Activated naive CD8-positive, alpha-beta T cell treated with anti-CD3 and anti-CD28 coated beads, Interleukin-2, amount 10 ng/mL, durations not matched to agents 7 days and 5 days (primary cell): ENCODE data around the gene KCNC1. TPM values are rescaled to one million over a fixed set of nuclear protein-coding genes. Genes with fewer than 3 reads are reported as not detected.

Experiments
- ATAC-seq: fragments of 150-1000 bp; cut with Tn5 transposase; one replicate; pipeline ENCODE4 v1.10.0; 2021; ENCODE audit warnings: low read depth, moderate library complexity
- POLR2A ChIA-PET: fragments of 350-600 bp; sonication (Branson Sonifier 250); formaldehyde crosslinking; loops from one replicate; lab custom pipeline; 2021; ENCODE audit warnings: antibody characterized with exemption; lab: Charles Lee
- DNase-seq: peaks from one replicate; pipeline ENCODE4 v3.0.0; 2021
- H3K27ac Mint-ChIP-seq: one replicate; pipeline ENCODE4 v1.8.0; 2022; ENCODE audit warnings: mild to moderate bottlenecking, mixed read lengths
- H3K27me3 Mint-ChIP-seq: one replicate; pipeline ENCODE4 v1.8.0; 2022; ENCODE audit warnings: mild to moderate bottlenecking, moderate library complexity, mixed read lengths
- H3K36me3 Mint-ChIP-seq: one replicate; pipeline ENCODE4 v1.8.0; 2021; ENCODE audit warnings: mild to moderate bottlenecking, mixed read lengths
- H3K4me1 Mint-ChIP-seq: one replicate; pipeline ENCODE4 v1.8.0; 2021; ENCODE audit warnings: mixed read lengths
- H3K4me3 Mint-ChIP-seq: one replicate; pipeline ENCODE4 v1.8.0; 2022; ENCODE audit warnings: mild to moderate bottlenecking, moderate library complexity, mixed read lengths
- H3K9me3 Mint-ChIP-seq: one replicate; pipeline ENCODE4 v1.8.0; 2021; ENCODE audit warnings: mixed read lengths
- total RNA-seq, 2 experiments: library from RNA; stranded (reverse); gene quantifications; one replicate each; pipeline ENCODE4 v1.2.3, GENCODE V29; 2021

KCNC1 gene
- total RNA-seq, 2 experiments from 2014 or later, result not detected

GRCh38 chr11:17736579-17736893 lies 2.0 kb downstream of the KCNC1 start:
- POLR2A ChIA-PET, result no interaction called here
- Mint-ChIP-seq H3K4me3 (no peak overlapping the region), H3K4me1 (peaks cover 2% of the 10 kb centered on the region), H3K27me3 (peaks cover 50% of the 10 kb centered on the region), H3K36me3 (no peaks in the 10 kb centered on the region), H3K27ac (peak overlapping the region; percentile 15), H3K9me3 (no peaks in the 10 kb centered on the region)
- ATAC-seq, result no peak
- DNase-seq, result no peak

DNA sequence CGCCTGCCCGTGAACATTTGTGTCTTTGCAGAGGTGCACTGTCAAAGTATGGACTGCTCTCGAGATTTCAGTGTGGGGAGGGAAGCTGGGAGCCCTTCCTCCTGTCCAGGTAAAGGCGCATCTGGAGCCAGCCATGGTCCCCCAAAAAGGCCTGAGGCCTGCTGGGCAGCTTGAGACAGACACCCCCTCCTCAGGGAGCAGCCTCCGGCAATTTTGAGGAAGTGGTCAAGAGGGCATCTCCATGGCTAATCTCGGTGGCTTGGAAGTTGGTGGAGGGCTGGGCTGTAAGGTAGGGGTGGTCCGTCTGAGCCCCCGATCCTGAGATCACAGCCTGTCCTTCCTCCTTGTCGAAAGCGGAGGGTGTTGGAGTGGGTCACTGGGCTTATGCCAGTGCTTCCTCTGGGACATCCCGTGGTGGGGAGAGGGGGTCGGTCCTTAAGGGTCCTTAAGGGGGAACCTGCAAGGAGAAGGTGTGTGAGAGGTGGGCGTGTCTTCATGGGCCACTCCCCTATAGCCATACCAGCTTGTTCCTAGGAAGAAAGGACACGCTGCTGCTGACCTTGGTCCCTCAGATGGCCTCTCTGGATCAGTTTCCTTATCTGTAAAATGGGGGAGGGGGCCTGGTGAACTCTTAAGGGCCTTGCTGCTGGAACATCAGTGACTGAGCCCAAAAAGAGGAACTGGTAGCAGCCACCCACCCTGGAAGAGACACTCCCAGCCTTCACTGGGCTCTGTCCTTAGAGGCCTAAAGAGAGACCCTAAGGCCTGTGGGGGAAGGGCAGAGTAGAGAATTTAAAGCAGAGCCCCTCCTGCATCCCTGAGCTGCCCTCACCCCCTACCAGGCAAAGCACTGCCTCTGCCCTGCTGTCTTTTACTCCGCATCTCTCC lies 2.6 kb downstream of the KCNC1 start:
- H3K9me3 Mint-ChIP-seq, result no peaks in the 10 kb centered on the region
- H3K4me3 Mint-ChIP-seq, result no peak overlapping the region
- H3K27me3 Mint-ChIP-seq, result peaks cover 50% of the 10 kb centered on the region
- POLR2A ChIA-PET, result no interaction called here
- DNase-seq (no peak), ATAC-seq (no peak)
- H3K27ac Mint-ChIP-seq, result no peak overlapping the region
- H3K36me3 Mint-ChIP-seq, result no peaks in the 10 kb centered on the region
- H3K4me1 Mint-ChIP-seq, result peaks cover 2% of the 10 kb centered on the region

DNA sequence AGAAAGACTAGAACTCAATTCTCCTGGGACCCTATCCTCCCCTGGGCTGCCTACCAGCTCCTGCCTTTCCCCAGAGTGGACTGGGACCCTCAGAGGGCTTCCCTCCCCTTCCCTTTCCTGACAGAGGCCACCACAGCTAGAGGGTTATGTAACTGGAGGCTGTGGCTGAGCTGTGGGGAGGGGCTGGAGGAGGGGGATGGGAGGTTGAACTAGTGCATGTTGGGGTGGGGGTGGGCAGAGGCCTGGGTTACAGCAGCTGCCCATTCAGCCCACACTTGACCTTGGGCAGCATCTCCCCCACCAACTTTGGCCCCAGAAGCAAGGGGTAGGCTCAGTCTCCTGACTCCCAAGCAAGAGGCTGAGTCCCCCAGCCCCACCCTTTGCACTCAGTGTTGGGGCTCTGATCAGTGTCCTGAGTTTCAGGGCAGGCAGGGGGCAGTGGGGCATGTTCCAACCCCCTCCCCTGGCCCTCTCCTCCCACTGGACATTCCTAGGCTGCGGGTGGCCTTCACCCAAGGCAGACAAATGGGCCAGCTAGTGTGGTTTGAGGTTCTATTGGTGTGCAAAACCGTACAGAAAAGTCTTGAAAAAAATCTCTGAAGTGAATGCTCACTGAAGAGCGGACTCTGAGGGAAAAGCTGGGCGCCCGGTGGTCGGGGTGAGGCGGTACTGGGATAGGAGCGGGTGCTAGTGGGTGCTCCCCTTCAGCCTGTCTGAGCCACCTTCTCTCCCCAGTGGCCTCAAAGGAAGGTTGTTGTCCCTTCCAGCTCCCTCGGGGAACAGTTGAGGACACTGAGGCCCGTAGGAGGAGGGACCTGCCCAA lies 3.8 kb downstream of the KCNC1 start:
- Mint-ChIP-seq H3K36me3 (no peaks in the 10 kb centered on the region), H3K27ac (no peak overlapping the region), H3K4me3 (no peak overlapping the region), H3K27me3 (peaks cover 38% of the 10 kb centered on the region), H3K4me1 (peaks cover 2% of the 10 kb centered on the region), H3K9me3 (no peaks in the 10 kb centered on the region)
- POLR2A ChIA-PET, result no interaction called here
- ATAC-seq, result no peak
- DNase-seq, result no peak

DNA sequence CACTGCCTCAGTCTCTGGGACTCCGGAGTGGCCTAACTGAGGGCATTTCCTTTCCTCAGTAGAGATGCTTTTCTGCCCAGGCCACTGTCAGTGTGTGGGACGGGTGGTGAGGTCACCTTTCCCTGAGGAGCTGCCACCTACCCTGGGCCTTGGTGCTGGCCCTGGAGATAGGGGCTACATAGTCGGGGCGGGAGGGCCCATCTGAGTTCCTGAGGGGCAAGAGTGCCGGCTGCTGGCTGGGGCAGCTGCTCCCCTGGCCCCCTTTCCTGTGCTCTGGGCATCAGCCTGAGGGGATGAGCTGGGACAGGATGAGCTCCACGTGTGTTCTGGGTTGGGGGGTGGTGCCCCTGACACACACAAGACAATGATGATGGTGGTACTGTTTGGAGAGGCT lies 5.4 kb downstream of the KCNC1 start:
- Mint-ChIP-seq H3K36me3 (no peaks in the 10 kb centered on the region), H3K27me3 (peaks cover 32% of the 10 kb centered on the region), H3K4me3 (no peak overlapping the region), H3K27ac (no peak overlapping the region), H3K4me1 (no peaks in the 10 kb centered on the region), H3K9me3 (no peaks in the 10 kb centered on the region)
- no peak for ATAC-seq
- no peak for DNase-seq
- POLR2A ChIA-PET, result no interaction called here

GRCh38 chr11:17740649-17741235 lies 6.2 kb downstream of the KCNC1 start:
- Mint-ChIP-seq H3K4me3 (no peak overlapping the region), H3K9me3 (no peaks in the 10 kb centered on the region), H3K4me1 (no peaks in the 10 kb centered on the region), H3K36me3 (no peaks in the 10 kb centered on the region), H3K27me3 (peaks cover 32% of the 10 kb centered on the region), H3K27ac (no peak overlapping the region)
- POLR2A ChIA-PET, result no interaction called here
- ATAC-seq (no peak), DNase-seq (no peak)

DNA sequence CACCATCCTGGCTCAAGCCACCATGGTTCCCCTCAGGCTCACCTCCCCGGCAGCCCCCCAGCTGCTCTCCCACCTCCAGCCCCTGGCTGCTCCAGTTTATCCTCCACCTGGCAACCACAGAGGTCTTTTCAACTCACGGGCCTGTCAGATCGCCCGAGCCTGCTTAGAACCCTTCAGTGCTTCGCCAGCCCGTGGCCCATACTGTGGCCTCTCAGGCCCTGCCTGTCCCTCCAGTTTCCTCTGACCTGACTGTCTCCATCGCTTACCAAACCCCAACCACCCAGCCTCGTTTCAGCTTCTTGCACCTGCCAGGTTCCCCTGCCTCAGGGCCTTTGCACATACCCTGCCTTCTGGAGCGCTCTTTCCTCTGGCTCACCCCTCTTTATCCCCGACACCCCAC lies 6.9 kb downstream of the KCNC1 start:
- POLR2A ChIA-PET, result no interaction called here
- H3K27me3 Mint-ChIP-seq, result peaks cover 28% of the 10 kb centered on the region
- H3K4me1 Mint-ChIP-seq, result no peaks in the 10 kb centered on the region
- no peaks in the 10 kb centered on the region for H3K9me3 Mint-ChIP-seq
- no peak overlapping the region for H3K27ac Mint-ChIP-seq
- H3K36me3 Mint-ChIP-seq, result no peaks in the 10 kb centered on the region
- H3K4me3 Mint-ChIP-seq, result no peak overlapping the region
- no peak for ATAC-seq
- DNase-seq, result no peak

DNA sequence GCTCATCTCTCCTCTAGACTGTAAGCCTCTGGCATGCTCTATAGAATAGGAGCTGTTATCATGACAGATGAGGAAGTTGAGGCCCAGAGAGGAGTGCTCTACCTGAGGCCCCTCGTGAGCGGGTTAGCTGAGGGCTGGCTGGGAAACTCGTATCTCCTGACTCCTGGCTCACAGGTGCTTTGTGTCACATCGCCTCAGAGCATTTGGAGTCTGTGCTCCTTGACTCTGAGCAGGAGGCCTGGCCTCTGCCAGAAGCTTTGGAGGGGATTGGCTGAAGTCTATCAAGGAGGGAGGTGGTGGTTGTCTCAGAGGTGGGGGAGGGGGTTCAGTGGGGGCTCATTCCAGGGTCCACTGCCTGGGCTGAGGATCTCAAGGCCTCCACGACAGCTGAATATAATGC lies 7.4 kb downstream of the KCNC1 start:
- Mint-ChIP-seq H3K36me3 (no peaks in the 10 kb centered on the region), H3K27ac (no peak overlapping the region), H3K27me3 (peaks cover 23% of the 10 kb centered on the region), H3K4me3 (no peak overlapping the region), H3K9me3 (no peaks in the 10 kb centered on the region), H3K4me1 (no peaks in the 10 kb centered on the region)
- ATAC-seq (no peak), DNase-seq (no peak)
- POLR2A ChIA-PET, result no interaction called here

DNA sequence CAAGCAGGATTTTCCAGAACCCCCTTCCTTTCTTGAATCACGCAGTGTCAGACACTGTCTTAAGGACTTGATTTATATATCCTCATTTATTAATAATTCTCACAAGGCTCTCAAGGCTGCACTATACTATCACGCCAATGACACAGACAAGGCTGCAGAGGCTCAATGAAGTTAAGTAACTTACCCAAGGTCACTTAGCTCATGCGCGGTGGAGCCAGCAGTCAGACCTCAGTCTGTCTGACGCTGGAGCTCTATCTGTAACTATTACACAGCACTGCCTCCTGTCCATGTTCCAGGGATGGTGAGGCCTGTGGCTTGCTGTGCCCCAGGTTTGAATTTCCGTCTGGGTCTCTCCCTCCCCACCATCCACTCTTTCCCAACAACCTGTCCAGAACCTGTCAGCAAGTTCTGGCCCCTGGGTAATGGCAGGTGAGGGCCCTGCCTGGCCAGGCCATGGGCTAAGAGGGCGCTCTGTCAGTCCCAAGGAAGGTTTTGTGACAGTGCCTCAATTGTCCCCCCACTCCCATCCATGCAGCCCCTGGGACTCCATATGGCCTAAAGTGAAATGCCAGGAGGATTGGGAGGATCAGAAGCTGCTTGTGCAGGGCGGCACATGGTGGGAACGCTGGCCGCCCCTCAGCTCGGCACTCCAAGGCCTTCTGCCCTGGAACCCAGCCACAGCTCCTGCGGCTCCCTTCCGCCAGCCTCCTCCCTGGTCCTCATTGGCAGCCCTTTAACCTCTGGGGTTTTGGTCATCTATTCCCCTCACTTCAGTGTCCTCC lies 8.6 kb downstream of the KCNC1 start:
- H3K9me3 Mint-ChIP-seq, result no peaks in the 10 kb centered on the region
- H3K4me1 Mint-ChIP-seq, result no peaks in the 10 kb centered on the region
- ATAC-seq, result no peak
- POLR2A ChIA-PET, result no interaction called here
- H3K27me3 Mint-ChIP-seq, result peaks cover 12% of the 10 kb centered on the region
- H3K36me3 Mint-ChIP-seq, result no peaks in the 10 kb centered on the region
- DNase-seq, result no peak
- no peak overlapping the region for H3K4me3 Mint-ChIP-seq
- H3K27ac Mint-ChIP-seq, result no peak overlapping the region

DNA sequence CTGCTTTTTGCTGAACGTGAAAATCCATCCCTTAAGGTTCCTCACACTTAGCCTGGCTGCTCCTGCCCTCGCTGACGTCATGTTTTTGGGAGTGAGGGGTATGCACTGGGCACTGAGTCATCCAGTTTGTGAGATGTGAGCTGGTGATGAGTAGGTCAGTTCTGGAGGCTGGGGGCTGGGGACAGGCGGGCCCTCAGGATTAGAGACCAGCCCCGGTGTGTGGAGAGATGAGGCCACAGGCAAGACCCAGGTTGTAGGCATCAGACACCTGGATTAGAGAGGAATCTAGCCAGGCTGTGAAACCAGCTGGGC lies 9.2 kb downstream of the KCNC1 start:
- ATAC-seq (no peak), DNase-seq (no peak)
- Mint-ChIP-seq H3K27ac (no peak overlapping the region), H3K9me3 (no peaks in the 10 kb centered on the region), H3K27me3 (peaks cover 8% of the 10 kb centered on the region), H3K36me3 (no peaks in the 10 kb centered on the region), H3K4me1 (no peaks in the 10 kb centered on the region), H3K4me3 (no peak overlapping the region)
- POLR2A ChIA-PET, result no interaction called here

- H3K27me3 Mint-ChIP-seq, result peaks cover 8% of the 10 kb centered on the region
- H3K4me1 Mint-ChIP-seq, result no peaks in the 10 kb centered on the region
- H3K27ac Mint-ChIP-seq, result no peak overlapping the region
- no peaks in the 10 kb centered on the region for H3K36me3 Mint-ChIP-seq
- no peak overlapping the region for H3K4me3 Mint-ChIP-seq
- DNase-seq (no peak), ATAC-seq (no peak)
- POLR2A ChIA-PET, result no interaction called here
- H3K9me3 Mint-ChIP-seq, result no peaks in the 10 kb centered on the region
Observed at GRCh38 chr11:17744151-17744940, 9.8 kb downstream of the KCNC1 start.

- Mint-ChIP-seq H3K36me3 (no peaks in the 10 kb centered on the region), H3K9me3 (no peaks in the 10 kb centered on the region), H3K27me3 (peaks cover 7% of the 10 kb centered on the region), H3K4me3 (no peak overlapping the region), H3K27ac (no peak overlapping the region), H3K4me1 (no peaks in the 10 kb centered on the region)
- ATAC-seq (no peak), DNase-seq (no peak)
- POLR2A ChIA-PET, result no interaction called here
Observed at GRCh38 chr11:17745023-17745772, 10.6 kb downstream of the KCNC1 start.

DNA sequence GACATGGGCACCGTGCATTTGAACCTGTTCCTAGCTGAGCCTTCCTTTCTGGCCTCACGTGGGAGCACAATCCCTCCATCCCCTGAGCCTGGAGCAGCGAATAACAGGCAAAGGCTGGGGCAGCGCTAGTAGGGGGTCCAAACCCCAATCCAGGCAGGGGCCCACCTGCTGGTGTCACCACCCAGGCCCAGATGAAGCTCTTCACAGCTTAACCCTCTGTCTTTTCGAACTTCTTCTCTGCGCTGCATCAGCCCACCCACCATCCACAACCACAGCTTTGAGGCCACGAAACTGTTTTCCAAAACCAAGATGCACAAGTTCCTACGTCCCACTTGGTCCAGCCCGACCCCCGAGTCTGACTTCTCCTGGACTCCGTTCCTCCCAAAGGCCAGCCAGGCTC lies 11.5 kb downstream of the KCNC1 start:
- no peak overlapping the region for H3K4me3 Mint-ChIP-seq
- H3K27ac Mint-ChIP-seq, result no peak overlapping the region
- POLR2A ChIA-PET, result no interaction called here
- H3K9me3 Mint-ChIP-seq, result no peaks in the 10 kb centered on the region
- peaks cover 3% of the 10 kb centered on the region for H3K27me3 Mint-ChIP-seq
- ATAC-seq, result no peak
- no peaks in the 10 kb centered on the region for H3K36me3 Mint-ChIP-seq
- no peaks in the 10 kb centered on the region for H3K4me1 Mint-ChIP-seq
- DNase-seq, result no peak
